Keratinocyte (primary cell): Measurements from ENCODE around the gene BTBD1. TPM values are rescaled to one million over a fixed set of nuclear protein-coding genes. Genes with fewer than 3 reads are reported as not detected.

Source experiments
- DNase-seq: peaks from one replicate; pipeline ENCODE4 v3.0.0-alpha.2; 2011; ENCODE audit warnings: low read depth, missing footprints, low spot score
- FAIRE-seq: peaks from 2 replicates; lab custom pipeline; 2011; peaks lifted over from hg19 to GRCh38; lab: Jason Lieb, UNC
- H2AFZ ChIP-seq: 2 replicates; pipeline ENCODE4 v1.6.0; 2012; ENCODE audit warnings: low read length, control low read depth, inconsistent platforms; ENCODE audit not compliant: control insufficient read depth
- H3K27ac ChIP-seq: 2 replicates; pipeline ENCODE4 v1.5.1; 2011; ENCODE audit warnings: low read length; ENCODE audit not compliant: control insufficient read depth, insufficient read depth
- H3K27me3 ChIP-seq: 3 replicates; pipeline ENCODE4 v1.6.0; 2011; ENCODE audit warnings: low read length; ENCODE audit not compliant: control insufficient read depth, insufficient read depth; ENCODE audit errors: extremely low read depth
- H3K36me3 ChIP-seq, 2 experiments: 2 replicates in 1 of 2; 3 replicates in 1 of 2; pipeline ENCODE4 v1.5.1; 2011; ENCODE audit warnings: low read length in 2 of 2, mild to moderate bottlenecking in 1 of 2; ENCODE audit not compliant: control insufficient read depth in 2 of 2, insufficient read depth in 2 of 2; ENCODE audit errors: extremely low read depth in 1 of 2
- H3K4me1 ChIP-seq: 3 replicates; pipeline ENCODE4 v1.5.1; 2011; ENCODE audit warnings: low read length; ENCODE audit not compliant: control insufficient read depth, insufficient read depth; ENCODE audit errors: extremely low read depth
- H3K4me2 ChIP-seq: 3 replicates; pipeline ENCODE4 v1.6.0; 2011; ENCODE audit warnings: low read depth, low read length; ENCODE audit not compliant: control insufficient read depth, insufficient read depth; ENCODE audit errors: extremely low read depth
- H3K4me3 ChIP-seq, 3 experiments: fragments of 200-600 bp in 1 of 3; sonication (generic) in 1 of 3; 2 replicates in 2 of 3; 3 replicates in 1 of 3; pipeline ENCODE4 v1.5.1; 2011 to 2016; ENCODE audit warnings: low read length in 3 of 3, mild to moderate bottlenecking in 3 of 3, control low read depth in 2 of 3, inconsistent platforms in 1 of 3, low read depth in 1 of 3, mixed read lengths in 1 of 3, mixed run types in 1 of 3, moderate library complexity in 1 of 3; ENCODE audit not compliant: control insufficient read depth in 2 of 3, insufficient read depth in 2 of 3; ENCODE audit errors: extremely low read depth in 1 of 3
- H3K79me2 ChIP-seq: 2 replicates; pipeline ENCODE4 v1.6.0; 2012; ENCODE audit warnings: low read length; ENCODE audit not compliant: control insufficient read depth, insufficient read depth
- H3K9ac ChIP-seq: 3 replicates; pipeline ENCODE4 v1.6.0; 2011; ENCODE audit warnings: low read length; ENCODE audit not compliant: control insufficient read depth, insufficient read depth; ENCODE audit errors: extremely low read depth
- H3K9me1 ChIP-seq: 3 replicates; pipeline ENCODE4 v1.6.0; 2011; ENCODE audit warnings: low read length; ENCODE audit not compliant: control insufficient read depth, insufficient read depth; ENCODE audit errors: extremely low read depth
- H3K9me3 ChIP-seq: 2 replicates; pipeline ENCODE4 v1.5.1; 2012; ENCODE audit warnings: low read depth, low read length; ENCODE audit not compliant: control insufficient read depth
- H4K20me1 ChIP-seq: 3 replicates; pipeline ENCODE4 v1.6.0; 2011; ENCODE audit warnings: low read length; ENCODE audit not compliant: control insufficient read depth, insufficient read depth; ENCODE audit errors: extremely low read depth
- CTCF ChIP-seq, 3 experiments: IDR thresholded peaks in 1 of 3; conservative IDR thresholded peaks in 1 of 3; optimal IDR thresholded peaks in 1 of 3; 2 replicates in 2 of 3; 3 replicates in 1 of 3; pipeline versions ENCODE3 to v1.5.1; 2011; ENCODE audit warnings: low read length in 3 of 3, mild to moderate bottlenecking in 3 of 3, moderate library complexity in 2 of 3, control low read depth in 1 of 3, inconsistent platforms in 1 of 3; ENCODE audit not compliant: insufficient read depth in 2 of 3; ENCODE audit errors: extremely low read depth in 1 of 3
- EZH2 ChIP-seq: IDR thresholded peaks from one replicate; pipeline ENCODE4 v1.6.1; 2012; ENCODE audit warnings: inconsistent platforms, mild to moderate bottlenecking, low read length, moderate library complexity
- dilution Hi-C: fragments of 300-500 bp; cut with MboI; formaldehyde crosslinking; loops from one replicate; pipeline ENCODE4 v1.7.0; 2020; ENCODE audit warnings: low sequenced_read_pairs; ENCODE audit not compliant: extremely low pct_ligation_motif_present
- polyA plus RNA-seq, 5 experiments: library from polyadenylated mRNA; depleted of rRNA in 3 of 5; stranded (reverse) in 3 of 5; stranded (forward) in 1 of 5; unstranded in 1 of 5; fragments of >200 nt; gene quantifications; 1 replicate in 1 of 5; 2 replicates in 3 of 5; 3 replicates in 1 of 5; pipeline versions ENCODE4 v1.2.1 to v1.2.3, GENCODE V29; 2011 to 2012; ENCODE audit warnings: missing spikeins in 2 of 5, low read depth in 1 of 5, low replicate concordance in 1 of 5

The BTBD1 gene
- polyA plus RNA-seq, 1 donor (not counting 4 experiments of a cell fraction or from before 2014, with no cell fraction given), result 70.5 TPM

GRCh38 chr15:83018436-83018835 lies 48.6 kb downstream of the BTBD1 start:
- H3K9me3 ChIP-seq, result no peaks in the 10 kb centered on the region

GRCh38 chr15:83016906-83017305 lies 50.1 kb downstream of the BTBD1 start:
- Histone ChIP-seq H3K36me3 (peaks cover 5 to 9% of the 10 kb centered on the region in 2 experiments), H3K4me3 (no peak overlapping the region), H3K9me3 (no peaks in the 10 kb centered on the region), H4K20me1 (no peaks in the 10 kb centered on the region), H3K27me3 (no peaks in the 10 kb centered on the region), H2AFZ (no peak overlapping the region), H3K79me2 (no peaks in the 10 kb centered on the region), H3K9me1 (no peaks in the 10 kb centered on the region), H3K4me2 (no peak overlapping the region), H3K9ac (no peak overlapping the region), H3K4me1 (peaks cover 3% of the 10 kb centered on the region), H3K27ac (no peak overlapping the region)
- FAIRE-seq (no peak), DNase-seq (no peak)
- no peak for TF ChIP-seq EZH2
- no peak for TF ChIP-seq CTCF (optimal IDR thresholded peaks at IDR 0.05 in 1 of 3, IDR thresholded peaks at IDR 0.05 in 1 of 3, conservative IDR thresholded peaks at IDR 0.05 in 1 of 3; ENCODE audit: extremely low read depth in 1 of 3, insufficient read depth in 2 of 3, low read length in 3 of 3)
- dilution Hi-C loops, result no loop called here

More at GRCh38 chr15:83018436-83018835, 48.6 kb downstream of the BTBD1 start:
- no peaks in the 10 kb centered on the region for H3K4me1 ChIP-seq
- no peaks in the 10 kb centered on the region for H3K9me1 ChIP-seq
- no peak overlapping the region for H3K4me2 ChIP-seq
- no peak overlapping the region for H3K4me3 ChIP-seq
- H3K79me2 ChIP-seq, result no peaks in the 10 kb centered on the region
- no peak overlapping the region for H3K27ac ChIP-seq
- no peak for TF ChIP-seq CTCF (optimal IDR thresholded peaks at IDR 0.05 in 1 of 3, IDR thresholded peaks at IDR 0.05 in 1 of 3, conservative IDR thresholded peaks at IDR 0.05 in 1 of 3; ENCODE audit: extremely low read depth in 1 of 3, insufficient read depth in 2 of 3, low read length in 3 of 3)
- no peak for TF ChIP-seq EZH2
- FAIRE-seq (no peak), DNase-seq (no peak)
- peaks cover 5 to 9% of the 10 kb centered on the region in 2 experiments for H3K36me3 ChIP-seq
- no peak overlapping the region for H3K9ac ChIP-seq
- H4K20me1 ChIP-seq, result no peaks in the 10 kb centered on the region
- H3K27me3 ChIP-seq, result no peaks in the 10 kb centered on the region
- dilution Hi-C loops, result no loop called here
- no peak overlapping the region for H2AFZ ChIP-seq
